SK-N-SH (cell line): ENCODE data around the gene ZNF211.

Experiments used
- EP300 ChIP-seq, 2 experiments: IDR thresholded peaks; 2 replicates each; pipeline versions ENCODE4 v1.4.0 to v1.6.1; 2012; ENCODE audit warnings: borderline replicate concordance in 1 of 2, low read depth in 1 of 2, low read length in 1 of 2
- NRF1 ChIP-seq: IDR thresholded peaks from 2 replicates; pipeline ENCODE4 v1.6.1; 2012; ENCODE audit warnings: low read depth, mild to moderate bottlenecking, low read length
- POLR2AphosphoS5 ChIP-seq: IDR thresholded peaks from 2 replicates; pipeline ENCODE4 v1.6.1; 2012; ENCODE audit warnings: low read depth, low read length
- RFX5 ChIP-seq: IDR thresholded peaks from 2 replicates; pipeline ENCODE4 v1.6.1; 2012; ENCODE audit warnings: mild to moderate bottlenecking, improper control_type of control experiment, low read length
- SIN3A ChIP-seq: IDR thresholded peaks from 2 replicates; pipeline ENCODE4 v1.6.1; 2012; ENCODE audit warnings: low read depth, mild to moderate bottlenecking, low read length, moderate library complexity, borderline replicate concordance
- SMC3 ChIP-seq: IDR thresholded peaks from 2 replicates; pipeline ENCODE4 v1.6.1; 2012; ENCODE audit warnings: low read depth, low read length, improper control_type of control experiment
- TAF1 ChIP-seq: IDR thresholded peaks from 2 replicates; pipeline ENCODE4 v1.6.1; 2012; ENCODE audit warnings: low read depth, mild to moderate bottlenecking, low read length, moderate library complexity, borderline replicate concordance
- TF ChIP-seq, protein P1 (sequence below): fragments of 200-600 bp; sonication (generic); IDR thresholded peaks from 2 replicates; pipeline ENCODE4 v1.6.1; 2017; ENCODE audit warnings: antibody characterized with exemption, mild to moderate bottlenecking, moderate library complexity
- TF ChIP-seq, protein P2 (sequence below): IDR thresholded peaks from 2 replicates; pipeline ENCODE4 v1.6.1; 2012; ENCODE audit warnings: mild to moderate bottlenecking, low read depth, low read length, moderate library complexity

DNA sequence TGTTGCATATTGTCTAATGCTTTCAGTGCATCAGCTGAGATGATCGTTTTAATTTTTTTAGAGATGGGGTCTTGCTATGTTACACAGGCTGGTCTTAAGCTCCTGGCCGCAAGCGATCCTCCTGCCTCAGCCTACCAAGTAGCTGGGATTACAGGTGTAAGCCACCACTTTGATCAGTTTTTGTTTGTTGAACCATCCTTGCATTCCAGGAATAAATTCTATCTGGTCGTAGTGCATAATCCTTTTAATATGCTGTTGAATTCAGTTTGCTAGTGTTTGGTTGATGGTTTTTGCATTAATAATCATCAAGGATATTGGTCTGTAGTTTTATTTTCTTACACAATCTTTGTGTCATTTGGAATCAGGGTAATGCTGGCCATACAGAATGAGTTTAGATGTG, 4.4 kb downstream of the ZNF211 start:
- TF ChIP-seq, protein P1, sequence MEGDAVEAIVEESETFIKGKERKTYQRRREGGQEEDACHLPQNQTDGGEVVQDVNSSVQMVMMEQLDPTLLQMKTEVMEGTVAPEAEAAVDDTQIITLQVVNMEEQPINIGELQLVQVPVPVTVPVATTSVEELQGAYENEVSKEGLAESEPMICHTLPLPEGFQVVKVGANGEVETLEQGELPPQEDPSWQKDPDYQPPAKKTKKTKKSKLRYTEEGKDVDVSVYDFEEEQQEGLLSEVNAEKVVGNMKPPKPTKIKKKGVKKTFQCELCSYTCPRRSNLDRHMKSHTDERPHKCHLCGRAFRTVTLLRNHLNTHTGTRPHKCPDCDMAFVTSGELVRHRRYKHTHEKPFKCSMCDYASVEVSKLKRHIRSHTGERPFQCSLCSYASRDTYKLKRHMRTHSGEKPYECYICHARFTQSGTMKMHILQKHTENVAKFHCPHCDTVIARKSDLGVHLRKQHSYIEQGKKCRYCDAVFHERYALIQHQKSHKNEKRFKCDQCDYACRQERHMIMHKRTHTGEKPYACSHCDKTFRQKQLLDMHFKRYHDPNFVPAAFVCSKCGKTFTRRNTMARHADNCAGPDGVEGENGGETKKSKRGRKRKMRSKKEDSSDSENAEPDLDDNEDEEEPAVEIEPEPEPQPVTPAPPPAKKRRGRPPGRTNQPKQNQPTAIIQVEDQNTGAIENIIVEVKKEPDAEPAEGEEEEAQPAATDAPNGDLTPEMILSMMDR = no peak
- TF ChIP-seq POLR2AphosphoS5 = no peak
- TF ChIP-seq TAF1 = no peak
- no peak for TF ChIP-seq NRF1
- TF ChIP-seq SMC3 = no peak
- no peak for TF ChIP-seq EP300 (IDR thresholded peaks at IDR 0.05; ENCODE audit: borderline replicate concordance in 1 of 2, low read depth in 1 of 2, low read length in 1 of 2)
- TF ChIP-seq, protein P2, sequence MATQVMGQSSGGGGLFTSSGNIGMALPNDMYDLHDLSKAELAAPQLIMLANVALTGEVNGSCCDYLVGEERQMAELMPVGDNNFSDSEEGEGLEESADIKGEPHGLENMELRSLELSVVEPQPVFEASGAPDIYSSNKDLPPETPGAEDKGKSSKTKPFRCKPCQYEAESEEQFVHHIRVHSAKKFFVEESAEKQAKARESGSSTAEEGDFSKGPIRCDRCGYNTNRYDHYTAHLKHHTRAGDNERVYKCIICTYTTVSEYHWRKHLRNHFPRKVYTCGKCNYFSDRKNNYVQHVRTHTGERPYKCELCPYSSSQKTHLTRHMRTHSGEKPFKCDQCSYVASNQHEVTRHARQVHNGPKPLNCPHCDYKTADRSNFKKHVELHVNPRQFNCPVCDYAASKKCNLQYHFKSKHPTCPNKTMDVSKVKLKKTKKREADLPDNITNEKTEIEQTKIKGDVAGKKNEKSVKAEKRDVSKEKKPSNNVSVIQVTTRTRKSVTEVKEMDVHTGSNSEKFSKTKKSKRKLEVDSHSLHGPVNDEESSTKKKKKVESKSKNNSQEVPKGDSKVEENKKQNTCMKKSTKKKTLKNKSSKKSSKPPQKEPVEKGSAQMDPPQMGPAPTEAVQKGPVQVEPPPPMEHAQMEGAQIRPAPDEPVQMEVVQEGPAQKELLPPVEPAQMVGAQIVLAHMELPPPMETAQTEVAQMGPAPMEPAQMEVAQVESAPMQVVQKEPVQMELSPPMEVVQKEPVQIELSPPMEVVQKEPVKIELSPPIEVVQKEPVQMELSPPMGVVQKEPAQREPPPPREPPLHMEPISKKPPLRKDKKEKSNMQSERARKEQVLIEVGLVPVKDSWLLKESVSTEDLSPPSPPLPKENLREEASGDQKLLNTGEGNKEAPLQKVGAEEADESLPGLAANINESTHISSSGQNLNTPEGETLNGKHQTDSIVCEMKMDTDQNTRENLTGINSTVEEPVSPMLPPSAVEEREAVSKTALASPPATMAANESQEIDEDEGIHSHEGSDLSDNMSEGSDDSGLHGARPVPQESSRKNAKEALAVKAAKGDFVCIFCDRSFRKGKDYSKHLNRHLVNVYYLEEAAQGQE = no peak
- TF ChIP-seq RFX5 = no peak
- TF ChIP-seq SIN3A = no peak
